ENCODE data around the gene ACTR5.

Gene ACTR5

GRCh38 chr20:38704136-38704535 is 44.1 kb upstream of the ACTR5 start:
- TF ChIP-seq CTCF (IDR thresholded peaks at IDR 0.05; ENCODE audit: insufficient read depth, low read length, poor library complexity, severe bottlenecking), result no peak
- peaks cover 1% of the 10 kb centered on the region for H3K27me3 ChIP-seq (replicated peaks; ENCODE audit: control insufficient read depth, insufficient read depth, low read length)
- DNase-seq (ENCODE audit: extremely low read depth, insufficient read length), result no peak
- no peak overlapping the region for H3K4me3 ChIP-seq (replicated peaks; ENCODE audit: low read depth, low read length)
- H3K36me3 ChIP-seq (ENCODE audit: control insufficient read depth, insufficient read depth, low read length), result no peaks in the 10 kb centered on the region

- Histone ChIP-seq H3K36me3 (ENCODE audit: control insufficient read depth, insufficient read depth, low read length) (no peaks in the 10 kb centered on the region), H3K4me3 (replicated peaks; ENCODE audit: low read depth, low read length) (no peak overlapping the region), H3K27me3 (replicated peaks; ENCODE audit: control insufficient read depth, insufficient read depth, low read length) (no peaks in the 10 kb centered on the region; the same call in none of the 2 replicates)
- TF ChIP-seq CTCF (IDR thresholded peaks at IDR 0.05; ENCODE audit: insufficient read depth, low read length, poor library complexity, severe bottlenecking), result no peak
- DNase-seq (ENCODE audit: extremely low read depth, insufficient read length), result no peak
Measured at GRCh38 chr20:38706509-38706908, 41.8 kb upstream of the ACTR5 start.

- Histone ChIP-seq H3K27me3 (replicated peaks; ENCODE audit: control insufficient read depth, insufficient read depth, low read length) (peaks cover 3% of the 10 kb centered on the region; the same call in 1 of the 2 replicates), H3K36me3 (ENCODE audit: control insufficient read depth, insufficient read depth, low read length) (no peaks in the 10 kb centered on the region), H3K4me3 (replicated peaks; ENCODE audit: low read depth, low read length) (no peak overlapping the region)
- no peak for DNase-seq (ENCODE audit: extremely low read depth, insufficient read length)
- no peak for TF ChIP-seq CTCF (IDR thresholded peaks at IDR 0.05; ENCODE audit: insufficient read depth, low read length, poor library complexity, severe bottlenecking)
Measured at GRCh38 chr20:38714308-38714707, 34.0 kb upstream of the ACTR5 start.

- H3K27me3 ChIP-seq (replicated peaks; ENCODE audit: control insufficient read depth, insufficient read depth, low read length), result peaks cover 3% of the 10 kb centered on the region; the same call in 1 of the 2 replicates
- no peak overlapping the region for H3K4me3 ChIP-seq (replicated peaks; ENCODE audit: low read depth, low read length)
- no peak for TF ChIP-seq CTCF (IDR thresholded peaks at IDR 0.05; ENCODE audit: insufficient read depth, low read length, poor library complexity, severe bottlenecking)
- DNase-seq (ENCODE audit: extremely low read depth, insufficient read length), result no peak
- H3K36me3 ChIP-seq (ENCODE audit: control insufficient read depth, insufficient read depth, low read length), result no peaks in the 10 kb centered on the region
Measured at GRCh38 chr20:38715646-38716045, 32.6 kb upstream of the ACTR5 start.

GRCh38 chr20:38722683-38723016 is 25.6 kb upstream of the ACTR5 start:
- no peaks in the 10 kb centered on the region for H3K36me3 ChIP-seq (ENCODE audit: control insufficient read depth, insufficient read depth, low read length)
- no peak overlapping the region for H3K4me3 ChIP-seq (replicated peaks; ENCODE audit: low read depth, low read length)
- no peak for TF ChIP-seq CTCF (IDR thresholded peaks at IDR 0.05; ENCODE audit: insufficient read depth, low read length, poor library complexity, severe bottlenecking)
- peaks cover 11% of the 10 kb centered on the region for H3K27me3 ChIP-seq (replicated peaks; ENCODE audit: control insufficient read depth, insufficient read depth, low read length)
- DNase-seq (ENCODE audit: extremely low read depth, insufficient read length), result no peak
